GM12892 (cell line): ENCODE measurements around the gene FOXD2.

Experiments used
- POLR2A ChIP-seq: IDR thresholded peaks from 2 replicates; pipeline ENCODE4 v1.6.1; 2011; ENCODE audit warnings: low read depth, low read length, control low read depth
- POLR2AphosphoS5 ChIP-seq: IDR thresholded peaks from 2 replicates; pipeline ENCODE4 v1.6.1; 2011; ENCODE audit warnings: low read depth, low read length, control low read depth

- TF ChIP-seq POLR2A (no peak), POLR2AphosphoS5 (no peak)
Observed at GRCh38 chr1:47403321-47403910, 34.4 kb upstream of the FOXD2 start.
